ENCODE results near the gene NMD3.

NMD3 gene

DNA sequence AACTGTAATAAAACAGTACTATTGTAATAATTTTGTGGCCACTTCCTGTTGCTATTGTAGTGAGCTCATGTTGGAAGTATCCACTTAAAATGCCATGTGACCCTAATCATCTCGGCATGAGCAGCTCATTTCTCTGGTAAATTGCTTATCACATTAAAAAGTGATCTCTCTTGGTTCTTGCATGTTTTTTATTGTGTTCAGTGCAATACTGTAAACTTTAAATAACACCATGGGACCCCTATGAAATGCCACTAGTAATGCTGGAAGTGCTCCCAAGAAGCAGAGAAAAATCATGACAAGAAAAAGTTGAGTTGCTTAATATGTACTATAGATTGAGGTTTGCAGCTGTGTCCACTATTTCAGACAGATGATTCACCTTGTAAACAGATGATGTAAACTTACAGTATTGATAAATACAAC is 45.6 kb downstream of the NMD3 start:
- H2AFZ ChIP-seq (ENCODE audit: low read depth, low read length), result no peak overlapping the region
- no peaks in the 10 kb centered on the region for H3K4me1 ChIP-seq (ENCODE audit: low read length)
- H4K20me1 ChIP-seq (ENCODE audit: insufficient read depth, low read length), result no peaks in the 10 kb centered on the region
- no peak overlapping the region for H3K9ac ChIP-seq (ENCODE audit: low read length)
- H3K4me2 ChIP-seq (ENCODE audit: low read length), result no peak overlapping the region
- H3K9me3 ChIP-seq (ENCODE audit: insufficient read depth, low read length), result no peaks in the 10 kb centered on the region
- H3K27me3 ChIP-seq (ENCODE audit: low read depth, low read length), result no peaks in the 10 kb centered on the region
- H3K79me2 ChIP-seq (ENCODE audit: low read length), result no peaks in the 10 kb centered on the region
- H3K27ac ChIP-seq (ENCODE audit: low read length), result no peak overlapping the region
- H3K4me3 ChIP-seq (ENCODE audit: low read length), result no peak overlapping the region
- TF ChIP-seq EZH2phosphoT487 (IDR thresholded peaks at IDR 0.05; ENCODE audit: low read depth), result no peak
- H3K36me3 ChIP-seq (replicated peaks; ENCODE audit: low read depth, low read length), result peaks cover 22% of the 10 kb centered on the region

DNA sequence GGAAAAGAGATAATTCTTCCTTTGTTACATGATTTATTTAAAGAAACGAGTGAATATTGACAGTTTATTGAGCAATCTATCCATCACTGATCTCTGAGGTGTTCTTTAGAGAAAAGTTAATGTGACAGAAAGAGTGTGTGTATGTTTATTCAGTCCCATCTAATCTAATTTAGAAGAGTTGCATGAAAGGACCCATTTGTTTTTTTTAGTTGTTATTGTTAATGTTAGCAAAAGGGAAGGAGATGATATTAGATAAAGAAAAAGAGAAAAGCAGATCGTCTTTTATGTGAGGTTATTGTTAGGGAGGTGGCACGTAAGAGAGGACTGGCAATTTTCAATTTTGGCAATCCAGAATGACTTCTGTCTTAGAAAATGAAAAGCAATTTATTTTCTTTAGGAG is 46.5 kb downstream of the NMD3 start:
- H3K9me3 ChIP-seq (ENCODE audit: insufficient read depth, low read length), result no peaks in the 10 kb centered on the region
- no peaks in the 10 kb centered on the region for H4K20me1 ChIP-seq (ENCODE audit: insufficient read depth, low read length)
- H3K27me3 ChIP-seq (ENCODE audit: low read depth, low read length), result no peaks in the 10 kb centered on the region
- no peak overlapping the region for H3K27ac ChIP-seq (ENCODE audit: low read length)
- no peak overlapping the region for H3K4me2 ChIP-seq (ENCODE audit: low read length)
- no peak for TF ChIP-seq EZH2phosphoT487 (IDR thresholded peaks at IDR 0.05; ENCODE audit: low read depth)
- TF ChIP-seq, protein P1, sequence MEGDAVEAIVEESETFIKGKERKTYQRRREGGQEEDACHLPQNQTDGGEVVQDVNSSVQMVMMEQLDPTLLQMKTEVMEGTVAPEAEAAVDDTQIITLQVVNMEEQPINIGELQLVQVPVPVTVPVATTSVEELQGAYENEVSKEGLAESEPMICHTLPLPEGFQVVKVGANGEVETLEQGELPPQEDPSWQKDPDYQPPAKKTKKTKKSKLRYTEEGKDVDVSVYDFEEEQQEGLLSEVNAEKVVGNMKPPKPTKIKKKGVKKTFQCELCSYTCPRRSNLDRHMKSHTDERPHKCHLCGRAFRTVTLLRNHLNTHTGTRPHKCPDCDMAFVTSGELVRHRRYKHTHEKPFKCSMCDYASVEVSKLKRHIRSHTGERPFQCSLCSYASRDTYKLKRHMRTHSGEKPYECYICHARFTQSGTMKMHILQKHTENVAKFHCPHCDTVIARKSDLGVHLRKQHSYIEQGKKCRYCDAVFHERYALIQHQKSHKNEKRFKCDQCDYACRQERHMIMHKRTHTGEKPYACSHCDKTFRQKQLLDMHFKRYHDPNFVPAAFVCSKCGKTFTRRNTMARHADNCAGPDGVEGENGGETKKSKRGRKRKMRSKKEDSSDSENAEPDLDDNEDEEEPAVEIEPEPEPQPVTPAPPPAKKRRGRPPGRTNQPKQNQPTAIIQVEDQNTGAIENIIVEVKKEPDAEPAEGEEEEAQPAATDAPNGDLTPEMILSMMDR (IDR thresholded peaks at IDR 0.05; ENCODE audit: low read depth, low read length), result no peak
- H3K36me3 ChIP-seq (replicated peaks; ENCODE audit: low read depth, low read length), result peaks cover 18% of the 10 kb centered on the region
- H3K79me2 ChIP-seq (ENCODE audit: low read length), result no peaks in the 10 kb centered on the region
- no peak overlapping the region for H3K4me3 ChIP-seq (ENCODE audit: low read length)
- no peak overlapping the region for H3K9ac ChIP-seq (ENCODE audit: low read length)
- H2AFZ ChIP-seq (ENCODE audit: low read depth, low read length), result no peak overlapping the region
- no peaks in the 10 kb centered on the region for H3K4me1 ChIP-seq (ENCODE audit: low read length)

DNA sequence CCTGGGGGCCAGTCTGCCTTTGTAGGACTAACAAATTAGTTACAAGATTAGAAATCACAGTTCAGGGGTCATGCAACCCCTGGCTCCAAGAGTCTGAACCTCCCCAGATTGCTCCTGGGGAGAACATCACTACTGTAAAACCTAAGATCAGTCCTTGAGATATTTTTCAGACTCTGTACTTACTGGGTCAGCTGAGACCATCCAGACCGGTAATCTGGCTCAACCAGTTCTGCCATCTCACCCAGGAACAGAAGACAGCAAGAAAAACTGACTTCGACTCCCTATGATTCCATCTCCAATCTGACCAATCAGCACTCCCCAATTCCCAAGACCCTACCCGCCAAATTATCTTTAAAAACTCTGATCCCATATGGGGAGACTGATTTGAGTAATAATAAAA is 47.5 kb downstream of the NMD3 start:
- Histone ChIP-seq H4K20me1 (ENCODE audit: insufficient read depth, low read length) (no peaks in the 10 kb centered on the region), H2AFZ (ENCODE audit: low read depth, low read length) (no peak overlapping the region), H3K4me2 (ENCODE audit: low read length) (no peak overlapping the region), H3K9me3 (ENCODE audit: insufficient read depth, low read length) (no peaks in the 10 kb centered on the region), H3K4me1 (ENCODE audit: low read length) (no peaks in the 10 kb centered on the region), H3K9ac (ENCODE audit: low read length) (no peak overlapping the region), H3K36me3 (replicated peaks; ENCODE audit: low read depth, low read length) (peaks cover 11% of the 10 kb centered on the region), H3K27ac (ENCODE audit: low read length) (no peak overlapping the region), H3K79me2 (ENCODE audit: low read length) (no peaks in the 10 kb centered on the region), H3K27me3 (ENCODE audit: low read depth, low read length) (no peaks in the 10 kb centered on the region), H3K4me3 (ENCODE audit: low read length) (no peak overlapping the region)
- TF ChIP-seq, protein P1 (IDR thresholded peaks at IDR 0.05; ENCODE audit: low read depth, low read length), result no peak
- TF ChIP-seq EZH2phosphoT487 (IDR thresholded peaks at IDR 0.05; ENCODE audit: low read depth), result no peak

DNA sequence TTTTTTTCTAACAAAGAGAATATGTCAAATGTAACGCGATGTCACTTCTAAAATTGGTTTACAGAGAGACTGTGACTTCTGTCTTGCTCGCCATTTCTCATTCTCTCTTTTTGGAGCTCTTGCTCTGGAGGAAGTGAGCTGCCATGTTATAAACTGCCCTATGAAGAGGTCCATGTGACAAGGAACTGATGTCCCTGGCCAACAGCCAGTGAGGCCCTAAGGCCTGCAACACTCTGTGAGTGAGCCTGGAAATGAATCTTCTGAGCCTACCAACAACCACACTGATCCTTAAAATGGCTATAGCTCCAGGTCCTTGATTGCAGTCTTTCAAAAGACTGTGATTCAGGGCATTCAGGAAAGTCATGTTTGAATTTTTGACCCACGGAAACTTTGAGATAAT is 49.9 kb downstream of the NMD3 start:
- no peaks in the 10 kb centered on the region for H3K9me3 ChIP-seq (ENCODE audit: insufficient read depth, low read length)
- no peaks in the 10 kb centered on the region for H3K4me1 ChIP-seq (ENCODE audit: low read length)
- H3K27me3 ChIP-seq (ENCODE audit: low read depth, low read length), result no peaks in the 10 kb centered on the region
- H3K79me2 ChIP-seq (ENCODE audit: low read length), result no peaks in the 10 kb centered on the region
- H2AFZ ChIP-seq (ENCODE audit: low read depth, low read length), result no peak overlapping the region
- H4K20me1 ChIP-seq (ENCODE audit: insufficient read depth, low read length), result no peaks in the 10 kb centered on the region
- no peak overlapping the region for H3K27ac ChIP-seq (ENCODE audit: low read length)
- no peak overlapping the region for H3K4me3 ChIP-seq (ENCODE audit: low read length)
- no peak overlapping the region for H3K9ac ChIP-seq (ENCODE audit: low read length)
- TF ChIP-seq, protein P1 (IDR thresholded peaks at IDR 0.05; ENCODE audit: low read depth, low read length), result no peak
- H3K4me2 ChIP-seq (ENCODE audit: low read length), result no peak overlapping the region
- peaks cover 5% of the 10 kb centered on the region for H3K36me3 ChIP-seq (replicated peaks; ENCODE audit: low read depth, low read length)

DNA sequence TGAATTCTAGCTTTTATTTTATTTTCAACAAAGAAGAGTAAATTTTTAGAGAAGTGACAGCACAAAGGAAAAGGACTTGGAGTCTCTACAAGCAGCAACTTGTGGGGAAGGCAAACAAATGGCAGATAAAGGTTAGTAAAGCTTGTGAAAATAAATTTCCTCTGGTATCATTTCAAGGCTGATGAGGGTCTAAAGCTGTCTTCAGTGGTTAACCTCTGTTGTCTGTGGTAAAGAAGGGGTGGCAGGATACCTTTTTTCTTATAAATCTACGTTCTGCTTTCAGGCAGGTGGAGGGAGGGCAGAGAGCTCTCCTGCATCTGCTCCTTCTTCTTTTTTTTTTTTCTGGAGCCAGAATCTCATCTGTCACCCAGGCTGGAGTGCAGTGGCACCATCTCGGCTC is 50.5 kb downstream of the NMD3 start:
- Histone ChIP-seq H3K9me3 (ENCODE audit: insufficient read depth, low read length) (no peaks in the 10 kb centered on the region), H3K27me3 (ENCODE audit: low read depth, low read length) (no peaks in the 10 kb centered on the region), H3K27ac (ENCODE audit: low read length) (no peak overlapping the region), H4K20me1 (ENCODE audit: insufficient read depth, low read length) (no peaks in the 10 kb centered on the region), H3K4me1 (ENCODE audit: low read length) (no peaks in the 10 kb centered on the region), H3K4me3 (ENCODE audit: low read length) (no peak overlapping the region), H2AFZ (ENCODE audit: low read depth, low read length) (no peak overlapping the region), H3K79me2 (ENCODE audit: low read length) (no peaks in the 10 kb centered on the region), H3K36me3 (replicated peaks; ENCODE audit: low read depth, low read length) (peaks cover 10% of the 10 kb centered on the region), H3K4me2 (ENCODE audit: low read length) (no peak overlapping the region), H3K9ac (ENCODE audit: low read length) (no peak overlapping the region)
- TF ChIP-seq, protein P1 (IDR thresholded peaks at IDR 0.05; ENCODE audit: low read depth, low read length), result no peak
- TF ChIP-seq EZH2phosphoT487 (IDR thresholded peaks at IDR 0.05; ENCODE audit: low read depth), result no peak

All from OCI-LY3 (cell line).